GM21390 (cell line): Measurements from ENCODE around the gene SH3RF3.
"Not testable (repeated sequence)": the region's sequence is repeated elsewhere in the genome, so short reads cannot be mapped to it uniquely, and the experiment has no call there.

Experiments used
- ATAC-seq: cut with Tn5 transposase; IDR thresholded peaks from one replicate; pipeline ENCODE4 v1.9.1; 2021; ENCODE audit not compliant: unreplicated experiment

SH3RF3 gene

DNA sequence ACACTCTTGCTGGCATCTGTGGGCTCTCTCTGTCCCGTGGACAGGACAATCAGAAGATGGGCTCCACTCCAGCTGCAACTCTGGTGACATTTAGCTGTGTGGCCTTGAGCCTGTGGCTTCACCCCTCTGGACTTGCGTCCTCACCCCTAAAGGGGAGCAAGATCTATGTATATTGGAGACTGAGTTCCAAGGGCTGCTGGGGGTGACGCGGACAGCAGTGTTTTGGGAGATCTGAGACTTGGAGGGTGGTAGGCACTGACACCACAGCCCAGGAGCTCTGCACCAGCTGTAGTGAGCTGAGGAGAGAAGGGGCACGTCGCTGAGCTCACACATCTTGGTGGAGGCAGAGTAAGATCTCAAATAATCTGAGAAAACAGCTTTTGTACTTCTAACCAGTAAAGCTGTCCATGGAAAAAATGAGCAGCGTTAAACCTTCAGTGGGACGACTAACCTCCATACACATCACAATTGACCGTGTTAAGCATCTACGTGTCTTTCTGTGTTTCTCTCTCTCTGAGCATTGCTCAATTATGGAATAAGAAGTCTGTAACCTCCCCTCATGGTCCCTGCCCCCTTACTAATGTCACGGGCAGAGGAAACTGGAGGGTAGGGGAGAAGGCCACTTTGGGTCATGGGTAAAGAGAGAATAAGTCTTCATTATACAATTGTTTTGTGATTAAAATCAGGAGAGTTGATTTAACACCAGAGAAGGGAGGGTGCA is 85.8 kb downstream of the SH3RF3 start:
- no peak for ATAC-seq

DNA sequence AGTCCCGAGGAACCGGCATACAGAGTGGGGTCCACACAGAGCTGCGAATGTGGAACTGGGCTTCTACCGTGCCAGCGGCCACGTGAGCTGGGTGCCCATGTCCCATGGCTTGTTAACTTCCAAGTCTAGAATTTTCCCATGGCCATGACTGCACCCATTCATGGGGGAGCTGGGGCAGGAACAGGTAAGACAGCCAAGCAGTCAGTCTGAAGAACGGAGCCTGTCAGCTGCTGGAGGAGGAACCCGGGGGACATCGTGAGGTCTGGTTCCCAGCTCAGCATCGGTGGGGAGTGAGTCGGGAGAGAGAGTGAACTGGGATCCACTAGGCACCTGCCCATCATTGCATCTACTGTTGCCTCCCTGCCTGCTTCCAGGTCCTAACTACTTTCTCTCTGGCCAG is 86.9 kb downstream of the SH3RF3 start:
- no peak for ATAC-seq

DNA sequence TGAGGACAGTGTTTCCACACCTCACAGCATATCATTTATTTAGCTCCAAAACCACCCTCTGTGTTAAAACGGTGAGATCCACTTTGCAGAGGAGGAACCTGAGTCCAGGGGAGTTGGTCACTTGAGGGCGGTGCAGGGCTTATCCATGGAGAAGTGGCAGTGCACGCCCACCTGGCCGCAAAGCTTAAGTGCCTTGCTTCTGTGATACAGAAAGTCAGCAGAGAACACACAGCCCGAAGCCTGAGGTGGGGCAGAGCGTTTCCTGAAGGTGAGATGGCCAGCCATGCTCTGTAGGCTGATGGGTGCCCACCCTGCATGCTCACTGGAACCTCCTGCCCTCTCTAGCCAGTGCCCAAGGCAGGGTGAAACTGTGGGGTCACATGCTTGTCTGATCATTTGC is 87.3 kb downstream of the SH3RF3 start:
- no peak for ATAC-seq

DNA sequence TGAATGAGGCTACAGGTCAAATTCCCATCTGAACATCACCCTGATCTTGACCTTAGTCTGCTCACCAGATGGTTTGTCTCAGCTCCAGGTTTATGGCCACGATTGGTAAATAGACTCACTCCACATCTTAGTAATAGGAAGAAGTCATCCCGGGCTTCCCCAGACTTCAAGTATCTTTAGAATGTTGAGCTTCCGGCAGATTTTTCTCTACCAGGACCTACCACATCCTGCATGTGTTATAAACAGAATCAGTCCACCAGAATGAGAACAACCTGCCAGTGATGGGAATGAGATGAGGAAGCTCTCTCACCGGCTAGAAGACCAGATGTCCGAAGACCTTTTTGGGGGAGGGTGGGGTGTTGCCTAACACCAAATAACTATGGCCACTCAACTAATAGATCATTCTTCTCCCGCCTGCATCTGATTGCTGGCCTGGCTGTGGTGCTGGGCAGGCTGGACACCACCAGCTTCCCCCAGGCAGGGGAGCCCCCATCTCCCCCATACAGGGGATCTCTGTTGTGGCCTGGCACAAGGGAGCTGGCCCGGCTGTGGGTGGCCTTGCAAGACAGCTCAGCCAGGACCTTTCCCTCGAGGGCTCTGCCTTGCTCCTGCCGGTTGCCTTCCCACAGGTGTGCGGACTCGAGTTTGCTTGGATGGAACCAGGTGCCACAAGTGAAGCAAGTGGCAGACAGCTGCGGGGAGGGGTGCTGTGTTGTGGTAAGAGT is 88.5 kb downstream of the SH3RF3 start:
- no peak for ATAC-seq

DNA sequence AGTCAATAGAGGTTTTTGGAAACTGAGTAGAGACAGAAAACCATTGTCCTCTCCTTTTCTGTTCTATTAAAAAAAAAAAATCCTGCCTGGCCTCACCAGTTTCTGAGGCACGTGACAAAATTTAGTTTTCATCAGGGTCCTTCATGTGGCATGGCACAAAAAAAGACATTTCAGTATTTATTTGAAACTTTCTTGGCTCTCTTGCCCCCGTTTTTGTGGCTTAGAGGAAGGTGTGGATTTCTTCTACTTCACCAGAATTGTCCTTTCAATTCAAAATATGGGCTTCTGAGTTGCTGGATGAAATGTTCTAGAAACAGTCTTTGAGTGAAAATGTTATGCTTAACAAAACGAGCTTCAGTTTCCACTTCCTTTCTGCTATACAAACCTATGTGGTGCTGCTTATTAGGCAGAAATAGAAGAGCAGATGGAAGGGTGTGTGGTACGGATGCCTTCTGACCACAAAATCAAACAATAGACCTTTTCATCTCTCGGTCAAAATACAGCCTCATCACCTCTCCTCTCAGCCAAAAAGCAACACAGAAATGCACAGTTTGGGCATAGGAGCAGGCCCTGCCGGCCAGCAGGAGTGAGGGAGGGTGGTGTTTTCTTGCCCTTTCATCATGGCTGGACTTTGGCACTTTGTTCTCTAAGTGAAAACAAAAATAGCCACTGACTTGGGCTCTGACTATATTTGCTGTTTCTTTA is 89.2 kb downstream of the SH3RF3 start:
- ATAC-seq, result peak; percentile 57

DNA sequence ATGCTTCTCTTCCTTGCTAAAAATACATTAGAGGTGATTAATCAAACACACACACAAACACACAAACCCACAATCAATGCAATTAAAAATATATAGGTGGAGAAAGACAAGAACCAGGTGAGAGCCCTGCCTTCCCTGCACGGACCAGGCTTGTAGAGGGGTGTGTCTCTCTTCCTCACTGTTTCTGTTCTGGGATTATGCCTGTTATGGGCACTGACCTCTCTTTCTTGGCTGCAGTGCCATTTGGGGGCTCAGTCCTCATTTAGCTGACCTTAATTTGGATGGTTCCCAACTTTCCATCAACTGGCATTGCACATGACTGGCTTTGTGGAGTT is 89.8 kb downstream of the SH3RF3 start:
- ATAC-seq, result no peak

DNA sequence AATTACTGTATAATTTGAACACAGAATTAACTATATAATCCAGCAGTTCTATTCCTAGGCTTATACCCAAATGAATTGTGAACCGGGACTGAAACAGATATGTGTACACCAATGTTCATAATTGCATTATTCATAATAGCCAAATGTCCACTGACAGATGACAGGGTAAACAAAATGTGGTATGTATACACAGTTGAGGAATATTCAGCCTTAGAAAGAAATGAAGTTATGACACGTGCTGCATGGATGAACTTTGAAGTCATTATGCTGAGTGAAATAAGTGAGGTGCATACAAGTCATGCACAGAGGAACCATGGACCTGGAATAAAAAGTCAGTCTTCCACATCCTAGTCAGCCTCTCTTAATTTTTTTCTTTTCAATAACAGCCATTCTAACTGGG is 91.9 kb downstream of the SH3RF3 start:
- ATAC-seq, result no peak

DNA sequence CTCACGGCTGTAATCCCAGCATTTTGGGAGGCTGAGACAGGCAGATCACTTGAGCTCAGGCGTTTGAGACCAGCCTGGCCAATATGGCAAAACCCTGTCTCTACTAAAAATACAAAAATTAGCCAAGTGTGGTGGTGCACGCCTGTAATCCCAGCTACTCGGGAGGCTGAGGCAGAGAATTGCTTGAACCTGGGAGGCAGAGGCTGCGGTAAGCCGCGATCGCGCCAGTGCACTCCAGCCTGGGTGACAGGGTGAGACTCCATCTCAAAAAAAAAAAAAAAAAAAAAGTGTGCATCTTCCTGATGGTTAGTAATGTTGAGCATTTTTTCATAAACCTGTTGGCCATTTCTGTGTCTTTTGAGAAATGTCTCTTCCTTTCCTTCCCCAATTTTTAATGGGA is 92.3 kb downstream of the SH3RF3 start:
- not testable (repeated sequence) for ATAC-seq

DNA sequence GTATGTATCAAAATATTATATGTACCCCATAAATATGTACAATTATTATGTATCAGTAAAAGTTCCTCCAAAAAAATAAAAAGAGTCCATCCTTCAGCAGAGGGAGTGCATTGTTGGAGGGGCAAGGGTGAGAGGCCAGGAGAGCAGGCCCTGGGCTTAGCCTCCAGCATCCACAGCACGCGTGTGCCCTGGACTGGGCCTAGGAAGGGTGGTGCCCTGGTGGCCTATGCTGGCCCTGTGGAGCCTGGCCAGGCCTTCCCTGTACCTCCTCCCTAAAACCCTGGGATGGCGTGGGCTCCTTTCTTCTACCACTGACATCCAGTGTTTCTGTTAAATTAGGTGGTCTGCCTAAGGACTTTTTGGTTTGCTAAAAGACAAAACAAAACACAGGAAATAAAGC is 93.4 kb downstream of the SH3RF3 start:
- ATAC-seq, result no peak

DNA sequence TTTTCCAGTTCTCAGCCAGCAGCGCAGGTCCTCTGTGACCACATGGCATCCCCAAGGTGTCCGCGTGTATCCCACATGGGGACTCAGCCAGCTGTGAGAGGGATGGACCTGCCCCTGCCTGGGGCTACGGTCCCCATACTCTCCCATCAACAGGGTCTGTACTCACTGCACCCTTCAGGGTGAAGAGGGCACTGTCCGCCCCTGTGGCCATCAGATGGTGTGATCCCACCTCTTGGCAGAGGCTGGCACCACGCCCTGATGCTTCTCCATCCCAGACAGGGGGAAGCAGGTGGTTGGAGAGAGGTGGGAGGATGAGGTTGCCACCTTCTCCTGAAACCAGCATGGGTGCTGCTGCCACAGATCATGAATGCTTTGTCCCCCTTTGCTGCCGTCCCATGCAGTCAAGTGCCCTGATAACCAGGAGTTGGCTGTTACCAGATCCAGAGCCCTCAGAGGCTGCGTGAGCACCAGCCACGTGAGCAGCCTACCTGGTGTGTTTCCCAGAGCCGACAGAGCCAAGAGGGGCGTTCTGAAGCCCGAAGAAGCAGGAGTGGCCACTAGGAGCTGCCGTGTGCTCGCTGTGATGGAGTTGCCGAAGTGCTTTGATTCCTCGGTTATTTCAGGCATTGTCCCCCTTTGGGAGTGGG is 93.9 kb downstream of the SH3RF3 start:
- no peak for ATAC-seq

DNA sequence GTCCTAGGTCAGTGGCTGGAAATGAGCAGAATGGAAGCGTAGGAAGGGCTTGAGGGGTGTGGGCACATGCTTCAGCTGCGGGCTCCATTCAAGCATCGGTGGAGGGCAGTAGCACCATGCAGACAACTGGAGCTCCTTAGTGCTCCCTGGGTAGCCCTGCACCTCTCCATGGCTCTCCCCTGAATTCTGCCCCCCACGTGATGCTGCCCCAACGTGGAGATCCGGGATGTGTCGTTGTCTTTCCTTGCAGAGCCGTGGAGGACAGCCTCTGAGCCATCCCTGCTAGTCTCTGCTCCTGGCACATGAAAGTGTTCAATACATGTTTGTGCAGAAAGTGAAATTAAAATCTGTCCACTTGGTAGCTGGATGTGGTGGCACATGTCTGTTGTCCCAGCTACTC is 94.5 kb downstream of the SH3RF3 start:
- no peak for ATAC-seq

DNA sequence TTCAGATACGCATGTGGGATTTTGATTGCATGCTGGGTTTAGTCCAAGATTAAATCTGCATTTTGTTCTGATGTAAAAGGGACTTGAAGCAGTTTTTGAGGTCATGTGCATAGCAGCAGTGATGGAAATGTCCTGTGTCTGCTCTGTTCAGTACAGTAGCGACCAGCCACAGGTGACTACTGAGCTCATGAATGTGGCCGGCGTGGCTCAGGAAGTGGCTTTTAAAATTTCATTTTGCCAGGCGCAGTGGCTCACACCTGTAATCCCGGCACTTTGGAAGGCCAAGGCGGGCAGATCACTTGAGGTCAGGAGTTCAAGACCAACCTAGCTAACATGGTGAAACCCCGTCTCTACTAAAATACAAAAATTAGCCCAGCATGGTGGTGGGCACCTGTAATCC is 95.3 kb downstream of the SH3RF3 start:
- ATAC-seq, result not testable (repeated sequence)

DNA sequence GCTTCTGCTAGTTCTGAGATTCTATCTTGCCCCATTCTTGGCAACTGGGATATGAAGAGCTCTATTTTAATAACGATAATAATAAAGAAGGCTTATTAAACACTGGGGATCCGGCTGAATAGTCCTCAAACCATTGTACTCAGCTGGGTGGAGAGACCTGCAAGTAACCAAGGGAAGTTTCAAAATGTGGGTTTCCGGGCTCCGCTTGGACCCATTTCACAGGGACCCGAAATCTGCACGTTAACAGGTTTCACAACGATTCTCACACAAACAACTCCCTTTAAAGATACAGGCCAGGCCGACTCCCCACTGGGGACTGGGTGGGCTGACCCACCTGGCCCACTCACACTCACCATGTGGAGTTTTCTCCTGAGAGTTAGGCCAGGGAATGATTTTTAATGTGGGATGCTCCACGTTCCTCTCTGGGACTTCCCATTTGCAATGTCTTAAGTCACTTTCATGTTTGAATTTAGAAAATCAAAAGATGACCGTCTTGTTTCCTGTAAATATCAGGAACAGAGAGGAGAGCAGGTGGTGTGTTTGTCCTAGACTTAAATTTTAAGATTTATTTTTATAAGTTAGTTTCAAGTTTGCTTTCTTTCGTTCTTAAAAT is 96.3 kb downstream of the SH3RF3 start:
- ATAC-seq, result no peak

DNA sequence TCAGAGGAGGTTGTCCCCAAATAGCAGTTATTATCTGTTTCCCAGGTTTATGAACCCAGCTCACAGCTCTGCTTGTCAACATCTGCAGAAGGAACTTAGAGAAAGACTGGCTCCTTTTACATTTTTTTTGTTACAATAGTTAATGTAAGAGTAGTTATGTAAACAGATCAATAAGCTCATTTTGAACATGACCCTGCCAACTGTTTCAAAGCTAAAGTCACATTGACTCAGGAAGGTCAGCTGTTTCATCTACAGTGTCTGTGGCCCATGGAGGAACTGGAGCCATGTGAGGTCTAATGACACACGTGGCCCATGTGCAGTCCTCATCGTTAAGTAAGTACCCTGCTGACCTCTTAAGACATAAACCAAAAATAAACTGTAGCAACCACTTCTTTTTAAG is 97.1 kb downstream of the SH3RF3 start:
- no peak for ATAC-seq

DNA sequence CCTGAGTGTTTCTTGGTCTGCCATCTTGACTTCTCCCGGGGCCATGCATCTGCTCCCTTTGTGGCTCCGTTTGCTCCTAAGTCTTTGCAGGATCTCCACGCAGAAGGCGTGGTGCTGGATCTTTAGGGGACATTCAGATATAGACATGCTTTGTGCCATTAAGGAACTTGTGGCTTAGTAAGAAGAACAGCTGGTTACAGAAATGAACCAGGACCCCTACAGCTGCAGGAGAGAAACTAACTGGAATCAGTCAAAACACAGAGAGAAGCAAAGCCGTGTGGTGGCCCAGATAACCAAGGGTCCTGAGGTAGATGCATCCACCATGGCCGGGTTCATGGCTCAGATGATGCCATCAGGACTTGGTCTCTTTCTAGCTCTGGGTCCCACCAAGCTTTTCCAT is 97.6 kb downstream of the SH3RF3 start:
- no peak for ATAC-seq

DNA sequence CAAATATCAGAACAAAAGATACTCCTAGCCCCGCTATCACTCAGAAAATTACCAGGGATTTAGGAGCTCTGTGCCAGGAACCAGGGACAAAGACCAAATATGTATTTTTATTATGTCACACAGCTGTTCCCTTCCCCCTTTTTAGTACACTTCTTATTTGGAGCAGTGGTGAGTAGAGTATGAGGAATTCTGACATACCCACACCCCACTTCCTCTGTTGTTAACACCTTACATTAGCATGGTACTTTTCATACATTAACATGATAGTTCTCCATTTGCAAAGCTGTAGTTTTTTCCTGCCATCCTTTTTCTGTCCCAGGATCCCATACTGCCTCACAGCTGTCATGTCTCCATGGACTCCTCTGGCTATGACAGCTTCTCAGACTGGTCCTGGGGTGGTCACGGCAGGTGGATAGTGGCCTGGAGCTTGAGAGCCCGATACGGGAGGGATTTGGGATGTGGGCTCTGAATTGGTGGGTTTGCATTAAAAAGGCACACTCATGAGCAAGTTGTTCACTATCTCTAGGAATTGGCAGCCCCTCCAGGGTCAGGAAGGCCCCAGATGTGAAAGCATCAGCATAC is 100.2 kb downstream of the SH3RF3 start:
- no peak for ATAC-seq

DNA sequence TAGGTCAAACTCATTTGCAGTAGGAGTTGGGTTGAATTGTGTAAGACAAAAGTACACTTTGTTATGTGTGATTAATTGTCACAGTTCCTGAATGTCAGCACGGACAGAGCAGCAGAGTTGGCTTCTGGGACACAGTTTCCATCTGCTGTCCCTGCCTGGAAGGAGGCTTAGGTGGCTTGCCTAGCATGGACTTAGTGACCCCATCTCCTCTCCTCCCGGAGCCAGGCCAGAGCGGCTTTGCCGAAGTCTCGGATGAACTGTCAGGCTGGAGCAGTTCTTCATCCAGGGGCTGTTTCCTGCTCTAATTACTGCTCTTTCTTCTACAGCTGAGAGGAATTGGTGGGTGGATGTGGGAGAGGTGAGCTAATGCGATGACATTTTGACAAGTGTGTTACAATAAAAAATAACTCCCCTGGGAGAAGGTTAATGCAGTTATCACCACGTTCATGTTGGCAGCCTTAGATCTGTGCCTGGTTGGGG is 102.0 kb downstream of the SH3RF3 start:
- no peak for ATAC-seq

DNA sequence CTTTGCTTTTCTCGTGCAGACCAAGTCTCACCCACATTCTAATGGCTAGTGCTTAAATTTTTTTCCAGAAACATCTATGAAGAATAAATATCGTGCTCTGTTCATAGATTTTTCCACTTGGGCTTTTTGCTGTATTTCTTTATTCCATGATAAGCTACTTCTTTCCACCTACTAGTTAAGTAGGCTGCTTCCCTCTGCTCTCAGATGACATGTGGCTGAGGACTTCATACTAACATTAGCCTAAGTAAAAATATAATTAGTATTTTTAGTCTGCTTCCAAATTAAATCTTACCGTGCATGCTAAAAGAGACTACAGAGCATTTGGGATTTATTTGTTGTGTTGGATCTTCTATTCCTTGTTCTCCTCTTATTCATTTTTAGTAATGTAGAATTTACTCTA is 102.4 kb downstream of the SH3RF3 start:
- ATAC-seq, result no peak

DNA sequence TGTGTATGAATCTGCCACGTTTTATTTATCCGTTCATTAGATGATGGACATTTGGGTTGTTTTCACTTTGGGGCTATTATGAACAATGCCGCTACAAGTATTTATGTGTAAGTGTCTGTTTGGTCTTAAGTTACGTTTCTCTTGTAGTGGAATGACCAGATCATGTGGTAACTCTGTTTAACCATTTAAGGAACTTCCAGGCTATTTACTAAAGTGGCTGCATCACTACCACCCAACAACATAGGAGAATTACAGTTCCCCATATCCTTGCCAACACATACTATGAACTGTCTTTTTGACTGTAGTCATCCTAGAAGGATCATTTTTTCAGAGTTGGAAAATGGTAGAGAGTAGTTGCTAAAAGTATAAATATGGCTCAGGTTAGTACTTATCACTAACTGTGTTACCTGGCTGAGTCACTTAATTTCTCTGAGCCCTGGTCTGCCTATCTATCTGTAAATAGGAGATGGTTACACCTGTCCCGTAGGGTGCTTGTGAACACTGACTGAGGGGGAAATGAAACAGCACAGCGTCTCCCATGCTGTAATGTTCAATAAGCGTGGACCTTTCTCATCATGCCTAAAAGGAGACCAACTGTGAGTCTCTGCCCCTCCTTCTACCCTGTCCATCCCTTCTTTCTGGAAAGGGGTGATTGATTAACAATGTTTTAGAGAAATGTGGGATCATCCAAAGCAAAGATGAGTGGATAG is 103.1 kb downstream of the SH3RF3 start:
- no peak for ATAC-seq

DNA sequence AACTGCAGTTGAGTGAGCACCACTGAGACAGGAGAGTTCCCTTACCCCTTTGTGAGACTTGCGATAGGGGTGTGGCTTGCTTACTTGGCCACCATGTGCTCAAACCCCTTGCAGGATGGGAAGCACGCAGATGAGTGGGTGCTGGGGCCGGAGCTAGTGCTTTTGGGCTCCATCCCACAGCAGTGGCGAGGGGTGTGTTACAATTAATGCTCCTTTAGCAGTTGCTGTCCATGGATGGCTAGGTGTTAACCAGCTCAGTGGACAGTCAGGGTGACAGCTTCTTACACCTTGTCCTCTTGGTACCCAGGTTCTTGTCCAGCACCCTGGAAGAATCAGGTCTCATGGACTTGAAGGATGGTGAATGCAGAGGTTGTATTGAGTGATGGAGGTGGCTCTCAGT is 103.9 kb downstream of the SH3RF3 start:
- no peak for ATAC-seq
